HG03432 (cell line): ENCODE results near the gene DCAF8L1.
"Not testable (repeated sequence)": the region's sequence is repeated elsewhere in the genome, so short reads cannot be mapped to it uniquely, and the experiment has no call there.

Source experiments
- ATAC-seq: cut with Tn5 transposase; IDR thresholded peaks from one replicate; pipeline ENCODE4 v1.9.1; 2021; ENCODE audit warnings: mild to moderate bottlenecking, moderate library complexity; ENCODE audit not compliant: unreplicated experiment

Gene DCAF8L1

GRCh38 chrX:27981349-27981748 lies at the start of gene DCAF8L1:
Gene DCAF8L1 (minus strand): TSS chrX:27981449. CDS start chrX:27981334, 115 bp downstream.
- no peak for ATAC-seq

- ATAC-seq, result no peak
Measured at GRCh38 chrX:28022371-28022770, 41.1 kb upstream of the DCAF8L1 start.

GRCh38 chrX:28016823-28017222 lies 35.6 kb upstream of the DCAF8L1 start:
- ATAC-seq, result no peak

GRCh38 chrX:28015993-28016392 lies 34.7 kb upstream of the DCAF8L1 start:
- no peak for ATAC-seq

- ATAC-seq, result no peak
Measured at GRCh38 chrX:28010875-28011274, 29.6 kb upstream of the DCAF8L1 start.

- ATAC-seq, result no peak
Measured at GRCh38 chrX:27998666-27999065, 17.4 kb upstream of the DCAF8L1 start.

- ATAC-seq, result no peak
Measured at GRCh38 chrX:27997622-27998021, 16.4 kb upstream of the DCAF8L1 start.

GRCh38 chrX:27996132-27996531 lies 14.9 kb upstream of the DCAF8L1 start:
- ATAC-seq, result no peak

- ATAC-seq, result no peak
Measured at GRCh38 chrX:27995611-27996010, 14.4 kb upstream of the DCAF8L1 start.

GRCh38 chrX:27987862-27988646 lies 6.8 kb upstream of the DCAF8L1 start:
- ATAC-seq, result no peak

- not testable (repeated sequence) for ATAC-seq
Measured at GRCh38 chrX:27976934-27977333, 4.3 kb downstream of the DCAF8L1 start.

GRCh38 chrX:27976284-27976683 lies 5.0 kb downstream of the DCAF8L1 start:
- no peak for ATAC-seq

- ATAC-seq, result no peak
Measured at GRCh38 chrX:27968878-27969277, 12.4 kb downstream of the DCAF8L1 start.

- ATAC-seq, result no peak
Measured at GRCh38 chrX:27968352-27968751, 12.9 kb downstream of the DCAF8L1 start.

GRCh38 chrX:27966955-27967354 lies 14.3 kb downstream of the DCAF8L1 start:
- no peak for ATAC-seq

GRCh38 chrX:27966492-27966891 lies 14.8 kb downstream of the DCAF8L1 start:
- no peak for ATAC-seq

GRCh38 chrX:27965348-27965747 lies 15.9 kb downstream of the DCAF8L1 start:
- ATAC-seq, result not testable (repeated sequence)

- no peak for ATAC-seq
Measured at GRCh38 chrX:27964432-27964831, 16.8 kb downstream of the DCAF8L1 start.

GRCh38 chrX:27960410-27960809 lies 20.8 kb downstream of the DCAF8L1 start:
- ATAC-seq, result not testable (repeated sequence)

GRCh38 chrX:27953171-27953570 lies 28.1 kb downstream of the DCAF8L1 start:
- ATAC-seq, result no peak

- no peak for ATAC-seq
Measured at GRCh38 chrX:27933361-27933760, 47.9 kb downstream of the DCAF8L1 start.
